ENCODE results near the gene TEKT2. TPM values are rescaled to one million over a fixed set of nuclear protein-coding genes. Genes with fewer than 3 reads are reported as not detected.

TEKT2 gene
- polyA plus RNA-seq (ENCODE audit: insufficient read length in 10 of 10), result under 1 TPM; 0.28 to 0.65 (median 0.46) TPM
- long read RNA-seq, donor 1, result 0 reads
- long read RNA-seq, donor 2, result 0 reads
- long read RNA-seq, donor 3, result 0 reads
- long read RNA-seq, donor 4, partial matches to known transcripts, result 0 of 1 reads
- long read RNA-seq, donor 4, other reads (novel, unspliced or antisense), result 0 of 1 reads
- long read RNA-seq, donor 5, result 0 reads
- long read RNA-seq, donor 6, result 0 reads
- long read RNA-seq, donor 7, result 0 reads
- long read RNA-seq, donor 8, result 0 reads
- long read RNA-seq, donor 9, result 0 reads

GRCh38 chr1:36083635-36084496, at the start of gene TEKT2:
Gene TEKT2, plus strand, starts transcription at chr1:36084094. Its CDS starts 828 bp downstream, at chr1:36084922.
- peak; percentile 28 to 82 (median 59) for DNase-seq

GRCh38 chr1:36034692-36035091, 49.2 kb upstream of the TEKT2 start:
- DNase-seq, result peak in 1 of 3 donors; percentile 25

- no peak for DNase-seq
Observed at GRCh38 chr1:36035154-36035553, 48.7 kb upstream of the TEKT2 start.

- no peak for DNase-seq
Observed at GRCh38 chr1:36040238-36040637, 43.7 kb upstream of the TEKT2 start.

GRCh38 chr1:36051821-36052220, 32.1 kb upstream of the TEKT2 start:
- DNase-seq, result no peak

GRCh38 chr1:36053978-36054377, 29.9 kb upstream of the TEKT2 start:
- no peak for DNase-seq

GRCh38 chr1:36055706-36056105, 28.2 kb upstream of the TEKT2 start:
- DNase-seq, result no peak

- no peak for DNase-seq
Observed at GRCh38 chr1:36062315-36062714, 21.6 kb upstream of the TEKT2 start.

- DNase-seq, result no peak
Observed at GRCh38 chr1:36067871-36068270, 16.0 kb upstream of the TEKT2 start.

GRCh38 chr1:36068866-36069265, 15.0 kb upstream of the TEKT2 start:
- no peak for DNase-seq

- DNase-seq, result no peak
Observed at GRCh38 chr1:36070349-36070748, 13.5 kb upstream of the TEKT2 start.

GRCh38 chr1:36076979-36077573, 6.8 kb upstream of the TEKT2 start:
- no peak for DNase-seq

- DNase-seq, result no peak
Observed at GRCh38 chr1:36080236-36080635, 3.7 kb upstream of the TEKT2 start.

GRCh38 chr1:36080801-36081200, 3.1 kb upstream of the TEKT2 start:
- DNase-seq, result no peak

GRCh38 chr1:36081926-36082485, 1.9 kb upstream of the TEKT2 start:
- no peak for DNase-seq

- no peak for DNase-seq
Observed at GRCh38 chr1:36083219-36083618, 675 bp upstream of the TEKT2 start.

GRCh38 chr1:36084497-36085115, 712 bp downstream of the TEKT2 start:
- DNase-seq, result no peak

GRCh38 chr1:36085126-36085525, 1.2 kb downstream of the TEKT2 start:
- DNase-seq, result no peak

GRCh38 chr1:36085686-36086526, 2.0 kb downstream of the TEKT2 start:
- DNase-seq, result no peak

GRCh38 chr1:36086529-36087232, 2.8 kb downstream of the TEKT2 start:
- DNase-seq, result no peak

Measured in muscle of back (tissue), 13 donors.